Suprapubic skin (tissue), 3 donors: ENCODE results near the gene PARVG.

Experiments used
- CTCF ChIP-seq, 2 donors: fragments of 200-600 bp in 1 of 2; fragments of 450-650 bp in 1 of 2; sonication (generic) in 1 of 2; IDR thresholded peaks; one replicate each; pipeline ENCODE4 v1.5.1; 2016 to 2019; ENCODE audit warnings: antibody characterized with exemption in 2 of 2, mild to moderate bottlenecking in 1 of 2, moderate library complexity in 1 of 2
- POLR2A ChIP-seq, 2 donors: fragments of 450-650 bp; IDR thresholded peaks; one replicate each; pipeline ENCODE4 v1.6.1; 2017; ENCODE audit warnings: antibody characterized with exemption in 2 of 2, mild to moderate bottlenecking in 2 of 2, moderate library complexity in 2 of 2

GRCh38 chr22:44212936-44213335 is 32.2 kb downstream of the PARVG start:
- TF ChIP-seq POLR2A (IDR thresholded peaks at IDR 0.05) (no peak), CTCF (IDR thresholded peaks at IDR 0.05) (no peak)
